DOHH2 (cell line): Measurements from ENCODE around the gene ADCK1.
A peak's percentile ranks its signal among the peaks of the same experiment; 100 is the strongest.

ENCODE experiments used
- H3F3A ChIP-seq: fragments of 200-600 bp; sonication (generic), shearing (Covaris generic); 2 replicates; pipeline ENCODE4 v1.6.0; 2016; ENCODE audit warnings: antibody characterized with exemption, mild to moderate bottlenecking; ENCODE audit not compliant: control insufficient read depth, insufficient read depth
- H3K27ac ChIP-seq: fragments of 200-600 bp; sonication (generic); 2 replicates; pipeline ENCODE4 v1.5.1; 2014; ENCODE audit warnings: low read depth, mild to moderate bottlenecking, low read length, moderate library complexity
- H3K27me3 ChIP-seq: fragments of 200-600 bp; sonication (generic); 2 replicates; pipeline ENCODE4 v1.6.1; 2014; ENCODE audit warnings: mild to moderate bottlenecking, low read length, mixed read lengths; ENCODE audit not compliant: control insufficient read depth
- H3K36me3 ChIP-seq: fragments of 200-600 bp; sonication (generic); 2 replicates; pipeline ENCODE4 v1.6.1; 2014; ENCODE audit warnings: mild to moderate bottlenecking, low read length, moderate library complexity, mixed read lengths; ENCODE audit not compliant: control insufficient read depth
- H3K4me1 ChIP-seq: fragments of 200-600 bp; sonication (generic); 2 replicates; pipeline ENCODE4 v1.6.1; 2014; ENCODE audit warnings: mild to moderate bottlenecking, low read length, mixed read lengths; ENCODE audit not compliant: control insufficient read depth
- H3K4me2 ChIP-seq: fragments of 200-600 bp; sonication (generic); 2 replicates; pipeline ENCODE4 v1.6.0; 2014; ENCODE audit warnings: mild to moderate bottlenecking, low read length, moderate library complexity
- H3K4me3 ChIP-seq: fragments of 200-600 bp; sonication (generic); 2 replicates; pipeline ENCODE4 v1.5.1; 2014; ENCODE audit warnings: mild to moderate bottlenecking, low read length, mixed read lengths
- H3K79me2 ChIP-seq: fragments of 200-600 bp; sonication (generic); 2 replicates; pipeline ENCODE4 v1.6.1; 2014; ENCODE audit warnings: mild to moderate bottlenecking, low read length, mixed read lengths; ENCODE audit not compliant: control insufficient read depth
- H3K9me2 ChIP-seq: fragments of 200-600 bp; sonication (generic); replicated peaks from 2 replicates; pipeline ENCODE4 v1.6.1; 2014; ENCODE audit warnings: mild to moderate bottlenecking, low read length, mixed read lengths; ENCODE audit not compliant: control insufficient read depth
- H3K9me3 ChIP-seq: fragments of 200-600 bp; sonication (generic); 2 replicates; pipeline ENCODE4 v1.6.1; 2014; ENCODE audit warnings: antibody characterized with exemption, low read length, mixed read lengths; ENCODE audit not compliant: control insufficient read depth, insufficient read depth
- H4K20me1 ChIP-seq: fragments of 200-600 bp; sonication (generic); 2 replicates; pipeline ENCODE4 v1.6.0; 2014; ENCODE audit warnings: low read depth, mild to moderate bottlenecking, antibody characterized with exemption, low read length, moderate library complexity; ENCODE audit not compliant: control insufficient read depth, insufficient read depth
- EZH2phosphoT487 ChIP-seq: fragments of 200-600 bp; sonication (generic); IDR thresholded peaks from 2 replicates; pipeline ENCODE4 v1.6.1; 2017; ENCODE audit warnings: borderline replicate concordance, mild to moderate bottlenecking, antibody characterized with exemption, low read length, moderate library complexity, mixed read lengths
- TF ChIP-seq, protein P1 (sequence below): fragments of 200-600 bp; sonication (generic); IDR thresholded peaks from one replicate; pipeline ENCODE4 v1.5.1; 2014; ENCODE audit warnings: antibody characterized with exemption, mild to moderate bottlenecking, low read depth, low read length; ENCODE audit not compliant: poor library complexity, severe bottlenecking

ADCK1 gene

DNA sequence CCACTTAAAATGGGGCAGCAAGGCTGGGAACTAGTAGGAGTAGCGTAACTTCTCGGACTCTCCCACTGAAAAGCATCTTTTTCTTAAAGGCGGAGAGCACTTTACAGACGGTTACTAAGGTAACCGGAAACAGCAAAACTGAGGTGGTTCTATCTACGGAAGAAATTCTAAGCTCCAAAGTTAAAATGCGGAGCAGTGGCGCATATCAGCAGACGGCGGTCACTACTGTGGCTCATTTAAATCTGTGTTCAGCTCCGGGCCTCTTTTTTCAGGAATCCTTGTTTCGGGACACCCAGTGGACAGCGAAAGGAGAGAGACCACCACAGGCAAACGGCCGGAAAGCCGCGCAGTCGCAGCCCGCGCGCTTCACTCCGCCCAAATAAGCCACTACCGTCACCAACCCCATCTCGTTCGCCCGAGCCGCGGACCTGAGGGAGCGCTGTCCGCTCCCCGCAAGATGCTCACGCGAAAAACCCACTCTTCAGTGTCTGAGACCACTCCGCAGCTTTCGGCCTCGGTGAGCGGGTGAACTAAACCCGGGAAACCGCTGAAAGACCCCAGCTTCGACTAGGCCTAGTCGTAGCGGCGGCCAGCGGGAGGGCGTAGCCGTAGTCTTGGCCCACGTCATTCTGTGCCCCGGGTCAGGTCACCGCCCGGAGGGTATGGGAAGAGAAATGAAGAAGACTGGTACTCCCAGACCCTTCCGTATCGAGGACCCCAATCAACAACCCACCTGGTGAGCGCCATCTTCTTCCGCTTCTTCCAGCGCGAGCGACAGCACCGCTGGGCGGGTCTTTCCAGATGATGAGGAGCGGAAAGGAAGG lies 39.3 kb upstream of the ADCK1 start, which contains the start of gene SNW1:
Gene SNW1, minus strand, starts transcription at position 776 of the 824 bp plus-strand sequence. Its CDS starts 29 bp downstream, at position 747.
- Histone ChIP-seq H3K4me1 (peaks cover 31% of the 10 kb centered on the region), H3K4me2 (peak within 1 kb of the TSS; percentile 80), H4K20me1 (peaks cover 18% of the 10 kb centered on the region), H3K36me3 (peaks cover 39% of the 10 kb centered on the region), H3F3A (no peaks in the 10 kb centered on the region), H3K4me3 (peak within 1 kb of the TSS; percentile 99), H3K27me3 (no peaks in the 10 kb centered on the region), H3K9me2 (no peaks in the 10 kb centered on the region), H3K79me2 (peaks cover 54% of the 10 kb centered on the region), H3K27ac (peak within 1 kb of the TSS; percentile 70), H3K9me3 (no peaks in the 10 kb centered on the region)
- no peak for TF ChIP-seq EZH2phosphoT487
- TF ChIP-seq, protein P1, sequence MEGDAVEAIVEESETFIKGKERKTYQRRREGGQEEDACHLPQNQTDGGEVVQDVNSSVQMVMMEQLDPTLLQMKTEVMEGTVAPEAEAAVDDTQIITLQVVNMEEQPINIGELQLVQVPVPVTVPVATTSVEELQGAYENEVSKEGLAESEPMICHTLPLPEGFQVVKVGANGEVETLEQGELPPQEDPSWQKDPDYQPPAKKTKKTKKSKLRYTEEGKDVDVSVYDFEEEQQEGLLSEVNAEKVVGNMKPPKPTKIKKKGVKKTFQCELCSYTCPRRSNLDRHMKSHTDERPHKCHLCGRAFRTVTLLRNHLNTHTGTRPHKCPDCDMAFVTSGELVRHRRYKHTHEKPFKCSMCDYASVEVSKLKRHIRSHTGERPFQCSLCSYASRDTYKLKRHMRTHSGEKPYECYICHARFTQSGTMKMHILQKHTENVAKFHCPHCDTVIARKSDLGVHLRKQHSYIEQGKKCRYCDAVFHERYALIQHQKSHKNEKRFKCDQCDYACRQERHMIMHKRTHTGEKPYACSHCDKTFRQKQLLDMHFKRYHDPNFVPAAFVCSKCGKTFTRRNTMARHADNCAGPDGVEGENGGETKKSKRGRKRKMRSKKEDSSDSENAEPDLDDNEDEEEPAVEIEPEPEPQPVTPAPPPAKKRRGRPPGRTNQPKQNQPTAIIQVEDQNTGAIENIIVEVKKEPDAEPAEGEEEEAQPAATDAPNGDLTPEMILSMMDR: no peak

- H3F3A ChIP-seq: no peaks in the 10 kb centered on the region
- H3K4me3 ChIP-seq: peak overlapping the region; percentile 99
- no peaks in the 10 kb centered on the region for H3K27me3 ChIP-seq
- H3K36me3 ChIP-seq: peaks cover 32% of the 10 kb centered on the region
- peaks cover 31% of the 10 kb centered on the region for H3K4me1 ChIP-seq
- H3K79me2 ChIP-seq: peaks cover 46% of the 10 kb centered on the region
- H3K27ac ChIP-seq: no peak overlapping the region
- H3K4me2 ChIP-seq: peak overlapping the region; percentile 80
- H3K9me3 ChIP-seq: no peaks in the 10 kb centered on the region
- H4K20me1 ChIP-seq: peaks cover 18% of the 10 kb centered on the region
- no peaks in the 10 kb centered on the region for H3K9me2 ChIP-seq
- TF ChIP-seq, protein P1: peak; percentile 51
- TF ChIP-seq EZH2phosphoT487: no peak
Measured at GRCh38 chr14:77761205-77761931, 38.5 kb upstream of the ADCK1 start.

DNA sequence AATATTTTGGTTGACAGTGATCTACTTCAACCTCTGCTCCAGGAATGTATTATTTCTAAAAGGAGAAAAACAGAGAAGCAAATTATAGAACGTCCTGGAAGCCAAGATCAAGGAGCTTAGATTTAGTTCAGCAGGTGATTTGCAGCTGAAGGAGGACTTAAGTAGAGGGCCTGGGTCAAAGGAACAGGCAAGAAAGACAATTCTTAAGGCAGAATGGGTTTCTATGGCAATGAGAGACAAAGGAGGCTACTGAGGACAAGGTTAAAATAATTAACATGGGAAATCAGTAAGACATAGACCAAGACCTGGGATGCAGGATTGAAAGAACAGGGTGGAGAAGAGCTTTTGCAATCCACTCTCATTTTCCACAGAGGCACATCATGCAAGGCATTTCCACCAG lies 36.6 kb upstream of the ADCK1 start:
- Histone ChIP-seq H3K4me3 (no peak overlapping the region), H3K27me3 (no peaks in the 10 kb centered on the region), H3K9me2 (no peaks in the 10 kb centered on the region), H3K9me3 (no peaks in the 10 kb centered on the region), H3K79me2 (peaks cover 27% of the 10 kb centered on the region), H3K27ac (no peak overlapping the region), H3K4me2 (no peak overlapping the region), H3F3A (no peaks in the 10 kb centered on the region), H3K4me1 (peaks cover 26% of the 10 kb centered on the region), H3K36me3 (peaks cover 21% of the 10 kb centered on the region), H4K20me1 (peaks cover 17% of the 10 kb centered on the region)
- TF ChIP-seq, protein P1: no peak
- TF ChIP-seq EZH2phosphoT487: no peak
